ENCODE data around the gene CMTR2. TPM values are rescaled to one million over a fixed set of nuclear protein-coding genes. Genes with fewer than 3 reads are reported as not detected.

CMTR2 gene
- total RNA-seq, 1 experiment from 2014 or later: 13.4 TPM

DNA sequence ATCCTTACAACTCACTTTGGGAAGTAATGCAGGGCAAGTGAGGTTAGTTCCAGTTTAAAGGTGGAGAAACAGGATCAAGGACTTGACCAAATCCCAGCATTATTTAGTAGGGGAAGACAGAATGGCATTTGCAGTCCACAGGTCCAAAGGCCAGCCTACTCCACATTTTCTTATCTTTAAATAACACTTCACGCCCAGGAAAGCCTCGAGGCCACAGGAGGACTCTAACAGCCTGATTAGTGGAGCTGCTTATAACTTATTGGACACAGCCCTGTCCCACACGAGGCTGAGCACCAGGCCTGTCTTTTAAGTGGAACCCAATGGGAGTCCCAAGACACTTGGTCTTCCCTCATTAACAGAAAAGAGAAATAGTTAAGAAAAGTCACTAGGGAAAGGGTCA lies 46.6 kb downstream of the CMTR2 start (continued):
- TF ChIP-seq, protein P1, sequence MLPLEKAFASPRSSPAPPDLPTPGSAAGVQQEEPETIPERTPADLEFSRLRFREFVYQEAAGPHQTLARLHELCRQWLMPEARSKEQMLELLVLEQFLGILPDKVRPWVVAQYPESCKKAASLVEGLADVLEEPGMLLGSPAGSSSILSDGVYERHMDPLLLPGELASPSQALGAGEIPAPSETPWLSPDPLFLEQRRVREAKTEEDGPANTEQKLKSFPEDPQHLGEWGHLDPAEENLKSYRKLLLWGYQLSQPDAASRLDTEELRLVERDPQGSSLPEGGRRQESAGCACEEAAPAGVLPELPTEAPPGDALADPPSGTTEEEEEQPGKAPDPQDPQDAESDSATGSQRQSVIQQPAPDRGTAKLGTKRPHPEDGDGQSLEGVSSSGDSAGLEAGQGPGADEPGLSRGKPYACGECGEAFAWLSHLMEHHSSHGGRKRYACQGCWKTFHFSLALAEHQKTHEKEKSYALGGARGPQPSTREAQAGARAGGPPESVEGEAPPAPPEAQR (CRISPR knock-in tag; IDR thresholded peaks at IDR 0.05): no peak
- no peak for TF ChIP-seq GABPB1 (CRISPR knock-in tag; IDR thresholded peaks at IDR 0.05)
- TF ChIP-seq, protein P2, sequence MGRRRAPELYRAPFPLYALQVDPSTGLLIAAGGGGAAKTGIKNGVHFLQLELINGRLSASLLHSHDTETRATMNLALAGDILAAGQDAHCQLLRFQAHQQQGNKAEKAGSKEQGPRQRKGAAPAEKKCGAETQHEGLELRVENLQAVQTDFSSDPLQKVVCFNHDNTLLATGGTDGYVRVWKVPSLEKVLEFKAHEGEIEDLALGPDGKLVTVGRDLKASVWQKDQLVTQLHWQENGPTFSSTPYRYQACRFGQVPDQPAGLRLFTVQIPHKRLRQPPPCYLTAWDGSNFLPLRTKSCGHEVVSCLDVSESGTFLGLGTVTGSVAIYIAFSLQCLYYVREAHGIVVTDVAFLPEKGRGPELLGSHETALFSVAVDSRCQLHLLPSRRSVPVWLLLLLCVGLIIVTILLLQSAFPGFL (CRISPR knock-in tag; IDR thresholded peaks at IDR 0.05; ENCODE audit: borderline replicate concordance): no peak

DNA sequence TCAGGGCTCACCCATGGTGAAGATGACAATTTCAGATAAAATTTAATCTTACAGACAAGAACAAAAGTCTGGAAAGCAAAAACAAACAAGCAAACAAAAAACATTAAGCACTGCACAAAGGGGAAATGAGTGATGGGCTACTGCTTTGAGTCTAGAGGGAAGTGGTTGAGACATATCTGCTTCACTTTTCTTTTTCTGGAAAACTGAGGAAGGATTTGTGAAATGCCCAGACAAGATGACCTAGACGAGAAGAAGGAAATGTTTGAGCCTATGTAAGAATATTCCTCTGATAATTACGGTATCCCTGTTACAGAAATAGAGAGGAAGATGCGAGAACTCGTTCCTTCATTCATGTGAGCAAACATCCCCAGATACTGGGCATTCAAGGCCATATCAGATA lies 47.2 kb downstream of the CMTR2 start:
- H3K27ac Mint-ChIP-seq: no peak overlapping the region
- no peaks in the 10 kb centered on the region for H3K36me3 Mint-ChIP-seq
- no peak for DNase-seq (ENCODE audit: low spot score)
- ATAC-seq: no peak
- POLR2A ChIA-PET: no interaction called here
- TF ChIP-seq TP53 (CRISPR knock-in tag; IDR thresholded peaks at IDR 0.05) (no peak), GABPB1 (CRISPR knock-in tag; IDR thresholded peaks at IDR 0.05) (no peak), CBFB (CRISPR knock-in tag; IDR thresholded peaks at IDR 0.05; ENCODE audit: low read depth) (no peak), FOXK1 (CRISPR knock-in tag; IDR thresholded peaks at IDR 0.05) (no peak), ZNF232 (CRISPR knock-in tag; IDR thresholded peaks at IDR 0.05) (no peak), ELF4 (CRISPR knock-in tag; IDR thresholded peaks at IDR 0.05; ENCODE audit: low read depth) (no peak), RELA (CRISPR knock-in tag; IDR thresholded peaks at IDR 0.05; ENCODE audit: borderline replicate concordance) (no peak), ZNF423 (CRISPR knock-in tag; IDR thresholded peaks at IDR 0.05) (no peak), RORB (CRISPR knock-in tag; IDR thresholded peaks at IDR 0.05) (no peak)
- TF ChIP-seq, protein P1 (CRISPR knock-in tag; IDR thresholded peaks at IDR 0.05): no peak
- TF ChIP-seq, protein P3, sequence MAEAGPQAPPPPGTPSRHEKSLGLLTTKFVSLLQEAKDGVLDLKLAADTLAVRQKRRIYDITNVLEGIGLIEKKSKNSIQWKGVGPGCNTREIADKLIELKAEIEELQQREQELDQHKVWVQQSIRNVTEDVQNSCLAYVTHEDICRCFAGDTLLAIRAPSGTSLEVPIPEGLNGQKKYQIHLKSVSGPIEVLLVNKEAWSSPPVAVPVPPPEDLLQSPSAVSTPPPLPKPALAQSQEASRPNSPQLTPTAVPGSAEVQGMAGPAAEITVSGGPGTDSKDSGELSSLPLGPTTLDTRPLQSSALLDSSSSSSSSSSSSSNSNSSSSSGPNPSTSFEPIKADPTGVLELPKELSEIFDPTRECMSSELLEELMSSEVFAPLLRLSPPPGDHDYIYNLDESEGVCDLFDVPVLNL (CRISPR knock-in tag; IDR thresholded peaks at IDR 0.05; ENCODE audit: borderline replicate concordance, low read depth): no peak
- TF ChIP-seq, protein P4, sequence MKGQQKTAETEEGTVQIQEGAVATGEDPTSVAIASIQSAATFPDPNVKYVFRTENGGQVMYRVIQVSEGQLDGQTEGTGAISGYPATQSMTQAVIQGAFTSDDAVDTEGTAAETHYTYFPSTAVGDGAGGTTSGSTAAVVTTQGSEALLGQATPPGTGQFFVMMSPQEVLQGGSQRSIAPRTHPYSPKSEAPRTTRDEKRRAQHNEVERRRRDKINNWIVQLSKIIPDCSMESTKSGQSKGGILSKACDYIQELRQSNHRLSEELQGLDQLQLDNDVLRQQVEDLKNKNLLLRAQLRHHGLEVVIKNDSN (CRISPR knock-in tag; IDR thresholded peaks at IDR 0.05): no peak
- TF ChIP-seq, protein P5, sequence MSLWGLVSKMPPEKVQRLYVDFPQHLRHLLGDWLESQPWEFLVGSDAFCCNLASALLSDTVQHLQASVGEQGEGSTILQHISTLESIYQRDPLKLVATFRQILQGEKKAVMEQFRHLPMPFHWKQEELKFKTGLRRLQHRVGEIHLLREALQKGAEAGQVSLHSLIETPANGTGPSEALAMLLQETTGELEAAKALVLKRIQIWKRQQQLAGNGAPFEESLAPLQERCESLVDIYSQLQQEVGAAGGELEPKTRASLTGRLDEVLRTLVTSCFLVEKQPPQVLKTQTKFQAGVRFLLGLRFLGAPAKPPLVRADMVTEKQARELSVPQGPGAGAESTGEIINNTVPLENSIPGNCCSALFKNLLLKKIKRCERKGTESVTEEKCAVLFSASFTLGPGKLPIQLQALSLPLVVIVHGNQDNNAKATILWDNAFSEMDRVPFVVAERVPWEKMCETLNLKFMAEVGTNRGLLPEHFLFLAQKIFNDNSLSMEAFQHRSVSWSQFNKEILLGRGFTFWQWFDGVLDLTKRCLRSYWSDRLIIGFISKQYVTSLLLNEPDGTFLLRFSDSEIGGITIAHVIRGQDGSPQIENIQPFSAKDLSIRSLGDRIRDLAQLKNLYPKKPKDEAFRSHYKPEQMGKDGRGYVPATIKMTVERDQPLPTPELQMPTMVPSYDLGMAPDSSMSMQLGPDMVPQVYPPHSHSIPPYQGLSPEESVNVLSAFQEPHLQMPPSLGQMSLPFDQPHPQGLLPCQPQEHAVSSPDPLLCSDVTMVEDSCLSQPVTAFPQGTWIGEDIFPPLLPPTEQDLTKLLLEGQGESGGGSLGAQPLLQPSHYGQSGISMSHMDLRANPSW (CRISPR knock-in tag; conservative IDR thresholded peaks at IDR 0.05; ENCODE audit: low read depth): no peak
- TF ChIP-seq, protein P6, sequence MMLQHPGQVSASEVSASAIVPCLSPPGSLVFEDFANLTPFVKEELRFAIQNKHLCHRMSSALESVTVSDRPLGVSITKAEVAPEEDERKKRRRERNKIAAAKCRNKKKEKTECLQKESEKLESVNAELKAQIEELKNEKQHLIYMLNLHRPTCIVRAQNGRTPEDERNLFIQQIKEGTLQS (CRISPR knock-in tag; conservative IDR thresholded peaks at IDR 0.05): no peak
- TF ChIP-seq, protein P7, sequence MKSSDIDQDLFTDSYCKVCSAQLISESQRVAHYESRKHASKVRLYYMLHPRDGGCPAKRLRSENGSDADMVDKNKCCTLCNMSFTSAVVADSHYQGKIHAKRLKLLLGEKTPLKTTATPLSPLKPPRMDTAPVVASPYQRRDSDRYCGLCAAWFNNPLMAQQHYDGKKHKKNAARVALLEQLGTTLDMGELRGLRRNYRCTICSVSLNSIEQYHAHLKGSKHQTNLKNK (CRISPR knock-in tag; IDR thresholded peaks at IDR 0.05): no peak
- TF ChIP-seq, protein P8, sequence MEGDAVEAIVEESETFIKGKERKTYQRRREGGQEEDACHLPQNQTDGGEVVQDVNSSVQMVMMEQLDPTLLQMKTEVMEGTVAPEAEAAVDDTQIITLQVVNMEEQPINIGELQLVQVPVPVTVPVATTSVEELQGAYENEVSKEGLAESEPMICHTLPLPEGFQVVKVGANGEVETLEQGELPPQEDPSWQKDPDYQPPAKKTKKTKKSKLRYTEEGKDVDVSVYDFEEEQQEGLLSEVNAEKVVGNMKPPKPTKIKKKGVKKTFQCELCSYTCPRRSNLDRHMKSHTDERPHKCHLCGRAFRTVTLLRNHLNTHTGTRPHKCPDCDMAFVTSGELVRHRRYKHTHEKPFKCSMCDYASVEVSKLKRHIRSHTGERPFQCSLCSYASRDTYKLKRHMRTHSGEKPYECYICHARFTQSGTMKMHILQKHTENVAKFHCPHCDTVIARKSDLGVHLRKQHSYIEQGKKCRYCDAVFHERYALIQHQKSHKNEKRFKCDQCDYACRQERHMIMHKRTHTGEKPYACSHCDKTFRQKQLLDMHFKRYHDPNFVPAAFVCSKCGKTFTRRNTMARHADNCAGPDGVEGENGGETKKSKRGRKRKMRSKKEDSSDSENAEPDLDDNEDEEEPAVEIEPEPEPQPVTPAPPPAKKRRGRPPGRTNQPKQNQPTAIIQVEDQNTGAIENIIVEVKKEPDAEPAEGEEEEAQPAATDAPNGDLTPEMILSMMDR (IDR thresholded peaks at IDR 0.05): no peak
- H3K4me1 Mint-ChIP-seq: peaks cover 8% of the 10 kb centered on the region
- H3K4me3 Mint-ChIP-seq: no peak overlapping the region
- CTCF ChIA-PET: interaction anchor here (2.6 kb wide), 1 partner anchor 69 kb away, joined by 11 read pairs; no protein-coding TSS in a partner anchor
- peaks cover 15% of the 10 kb centered on the region for H3K9me3 Mint-ChIP-seq
- peaks cover 8% of the 10 kb centered on the region for H3K27me3 Mint-ChIP-seq (ENCODE audit: low read depth)

Measured in WTC11 (cell line).